IMR-90 (cell line): ENCODE results near the gene YPEL4. TPM values are rescaled to one million over a fixed set of nuclear protein-coding genes. Genes with fewer than 3 reads are reported as not detected.

ENCODE experiments used
- ATAC-seq: fragments of 200-7000 bp; cut with Tn5 transposase; 2 replicates; pipeline ENCODE4 v1.9.1; 2020; ENCODE audit warnings: low read depth, mild to moderate bottlenecking, moderate library complexity
- BruUV-seq: library from RNA; stranded (reverse); fragments of 400-500 nt; replicated peaks from 2 replicates; lab custom pipeline; 2021; lab: Mats Ljungman, UMichigan
- CTCF ChIA-PET: fragments of 300-600 bp; formaldehyde crosslinking; extraction: SDS; loops from one replicate; lab custom pipeline; 2021; ENCODE audit warnings: antibody characterized with exemption; lab: Yijun Ruan, JAX
- POLR2A ChIA-PET: fragments of 300-600 bp; sonication (Branson Sonifier 250); formaldehyde crosslinking; loops from one replicate; lab custom pipeline; 2022; ENCODE audit warnings: antibody characterized with exemption; ENCODE audit not compliant: unreplicated experiment; lab: Charles Lee
- DNase-seq: peaks from one replicate; pipeline ENCODE4 v3.0.0; 2013
- H2AFZ ChIP-seq: replicated peaks from 2 replicates; pipeline ENCODE3; 2013; ENCODE audit warnings: low read length, mild to moderate bottlenecking; ENCODE audit not compliant: poor library complexity
- H2AK5ac ChIP-seq: 2 replicates; pipeline ENCODE4 v1.6.1; 2013; ENCODE audit warnings: low read depth, low read length, inconsistent platforms
- H2AK9ac ChIP-seq: replicated peaks from 2 replicates; pipeline ENCODE3; 2013; ENCODE audit warnings: mild to moderate bottlenecking, low read depth, low read length, moderate library complexity; ENCODE audit not compliant: poor library complexity
- H2BK120ac ChIP-seq: 2 replicates; pipeline ENCODE4 v1.6.1; 2013; ENCODE audit warnings: low read depth, low read length, inconsistent platforms
- H2BK15ac ChIP-seq: 3 replicates; pipeline ENCODE4 v1.6.1; 2013; ENCODE audit warnings: low read depth, low read length, inconsistent platforms
- H2BK20ac ChIP-seq: 2 replicates; pipeline ENCODE4 v1.6.1; 2013; ENCODE audit warnings: low read depth, mild to moderate bottlenecking, inconsistent platforms, low read length, moderate library complexity
- H2BK5ac ChIP-seq: 2 replicates; pipeline ENCODE4 v1.6.1; 2013; ENCODE audit warnings: mild to moderate bottlenecking, low read depth, low read length, inconsistent platforms; ENCODE audit not compliant: poor library complexity, severe bottlenecking
- H3K14ac ChIP-seq: replicated peaks from 2 replicates; pipeline ENCODE4 v1.6.1; 2013; ENCODE audit warnings: low read depth, low read length, inconsistent platforms
- H3K18ac ChIP-seq: 2 replicates; pipeline ENCODE4 v1.6.1; 2013; ENCODE audit warnings: low read depth, low read length, control low read depth
- H3K23ac ChIP-seq: 2 replicates; pipeline ENCODE4 v1.6.1; 2013; ENCODE audit warnings: low read depth, low read length, inconsistent platforms
- H3K27ac ChIP-seq: 2 replicates; pipeline ENCODE4 v1.5.1; 2013; ENCODE audit warnings: mild to moderate bottlenecking, control low read depth, low read length; ENCODE audit not compliant: insufficient read depth
- H3K27me3 ChIP-seq: 2 replicates; pipeline ENCODE4 v1.6.1; 2013; ENCODE audit warnings: low read length; ENCODE audit not compliant: control insufficient read depth, insufficient read depth
- H3K36me3 ChIP-seq: 2 replicates; pipeline ENCODE4 v1.6.1; 2013; ENCODE audit warnings: low read length, mixed read lengths; ENCODE audit not compliant: control insufficient read depth, insufficient read depth
- H3K4ac ChIP-seq: 2 replicates; pipeline ENCODE4 v1.6.1; 2013; ENCODE audit warnings: low read depth, low read length, inconsistent platforms
- H3K4me1 ChIP-seq: 2 replicates; pipeline ENCODE4 v1.6.1; 2013; ENCODE audit warnings: low read length, mixed read lengths; ENCODE audit not compliant: control insufficient read depth, insufficient read depth
- H3K4me2 ChIP-seq: 2 replicates; pipeline ENCODE4 v1.6.1; 2013; ENCODE audit warnings: low read depth, mild to moderate bottlenecking, control low read depth, low read length, moderate library complexity
- H3K4me3 ChIP-seq: 2 replicates; pipeline ENCODE4 v1.5.1; 2013; ENCODE audit warnings: low read depth, mild to moderate bottlenecking, control low read depth, low read length, moderate library complexity; ENCODE audit not compliant: insufficient read depth
- H3K56ac ChIP-seq: 2 replicates; pipeline ENCODE4 v1.6.1; 2013; ENCODE audit warnings: low read length, inconsistent platforms; ENCODE audit not compliant: insufficient read depth; ENCODE audit errors: extremely low read depth
- H3K79me1 ChIP-seq, 2 experiments: 2 replicates each; pipeline ENCODE4 v1.6.1; 2013; ENCODE audit warnings: low read length in 2 of 2, inconsistent platforms in 1 of 2, low read depth in 1 of 2
- H3K9ac ChIP-seq: 2 replicates; pipeline ENCODE4 v1.6.1; 2013; ENCODE audit warnings: low read depth, low read length, control low read depth
- H3K9me1 ChIP-seq: 2 replicates; pipeline ENCODE4 v1.6.1; 2013; ENCODE audit warnings: low read length, inconsistent platforms; ENCODE audit not compliant: insufficient read depth
- H3K9me3 ChIP-seq: 2 replicates; pipeline ENCODE4 v1.6.1; 2013; ENCODE audit warnings: low read length; ENCODE audit not compliant: control insufficient read depth, insufficient read depth
- H4K20me1 ChIP-seq: 2 replicates; pipeline ENCODE4 v1.6.1; 2013; ENCODE audit warnings: low read length, inconsistent platforms; ENCODE audit not compliant: insufficient read depth
- H4K5ac ChIP-seq: 2 replicates; pipeline ENCODE4 v1.6.1; 2013; ENCODE audit warnings: mild to moderate bottlenecking, low read depth, low read length, control low read depth
- H4K8ac ChIP-seq, 2 experiments: 2 replicates each; pipeline ENCODE4 v1.6.1; 2013; ENCODE audit warnings: low read depth in 2 of 2, low read length in 2 of 2, control low read depth in 1 of 2, inconsistent platforms in 1 of 2
- H4K91ac ChIP-seq: 2 replicates; pipeline ENCODE4 v1.6.1; 2013; ENCODE audit warnings: low read depth, low read length, inconsistent platforms; ENCODE audit not compliant: insufficient read depth
- BHLHE40 ChIP-seq: fragments of 150-350 bp; IDR thresholded peaks from 2 replicates; pipeline ENCODE4 v1.6.1; 2016; ENCODE audit warnings: mild to moderate bottlenecking, low read depth, low read length
- CEBPB ChIP-seq: IDR thresholded peaks from 2 replicates; pipeline ENCODE4 v1.6.1; 2012; ENCODE audit warnings: low read depth, low read length, improper control_type of control experiment
- MXI1 ChIP-seq: IDR thresholded peaks from 2 replicates; pipeline ENCODE4 v1.6.1; 2012; ENCODE audit warnings: low read depth, mild to moderate bottlenecking, low read length, moderate library complexity, borderline replicate concordance
- POLR2A ChIP-seq: IDR thresholded peaks from 2 replicates; pipeline ENCODE4 v1.6.1; 2012; ENCODE audit warnings: mild to moderate bottlenecking, low read depth, low read length
- RFX5 ChIP-seq: IDR thresholded peaks from 2 replicates; pipeline ENCODE4 v1.8.0; 2012; ENCODE audit warnings: low read depth, mild to moderate bottlenecking, low read length, moderate library complexity
- WGBS, 2 experiments: methylation state at CpG; one replicate each; pipeline versions ENCODE4 v1.1.5 to v1.1.7; 2013; ENCODE audit warnings: missing lambda C conversion rate in 2 of 2; ENCODE audit not compliant: insufficient read length in 1 of 2; ENCODE audit errors: extremely low coverage in 2 of 2; 5-methylcytosine and 5-hydroxymethylcytosine counted together
- dilution Hi-C: fragments of 300-500 bp; cut with HindIII; formaldehyde crosslinking; loops from one replicate; pipeline ENCODE4 v1.14.3; 2018; ENCODE audit warnings: low sequenced_read_pairs; ENCODE audit not compliant: unreplicated experiment
- in situ Hi-C: fragments of 300-500 bp; cut with MboI; formaldehyde crosslinking; loops from 3 replicates; pipeline ENCODE4 v1.14.3; 2019; ENCODE audit warnings: low sequenced_read_pairs, inconsistent platforms, mixed read lengths
- intact Hi-C: fragments of 100-400 bp; cut with micrococcal nuclease; formaldehyde crosslinking; loops from 2 replicates; pipeline ENCODE4 v1.10.0; 2022
- polyA plus RNA-seq, 3 experiments: library from polyadenylated mRNA; depleted of rRNA; stranded (reverse); fragments of >200 nt; gene quantifications; 2 replicates each; pipeline ENCODE4 v1.2.3, GENCODE V29; 2012; ENCODE audit warnings: low replicate concordance in 1 of 3
- total RNA-seq: library from RNA; depleted of rRNA; stranded (reverse); fragments of >200 nt; gene quantifications from 2 replicates; pipeline ENCODE4 v1.2.3, GENCODE V29; 2012

YPEL4 gene
- total and polyA plus RNA-seq, 2 of the 4 experiments (the other 2 are of a cell fraction) = 0.18 to 0.79 TPM

DNA sequence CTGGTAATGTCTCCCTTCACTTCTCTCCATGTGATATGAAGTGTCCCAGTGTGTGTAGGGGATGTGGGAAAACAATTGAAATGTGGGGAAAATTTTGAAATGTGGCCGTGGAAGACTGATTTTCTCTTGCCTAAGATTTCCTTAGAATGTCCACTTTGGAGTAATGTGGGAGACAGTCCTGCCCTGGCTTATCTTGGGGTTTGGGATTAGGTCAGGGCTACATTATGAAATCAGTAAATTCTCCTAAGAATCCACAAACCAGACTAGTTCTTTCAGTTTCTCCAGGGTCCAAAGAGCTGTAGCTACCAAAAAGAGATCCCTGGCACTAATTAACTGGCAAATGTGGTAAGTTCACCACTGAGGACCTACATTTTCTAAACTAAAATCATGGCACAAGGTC lies 22.8 kb downstream of the YPEL4 start:
- H3K56ac ChIP-seq = no peak overlapping the region
- no peak overlapping the region for H2AK5ac ChIP-seq
- no peak overlapping the region for H3K4me3 ChIP-seq
- no peak for DNase-seq
- H3K79me1 ChIP-seq = no peaks in the 10 kb centered on the region
- peaks cover 11% of the 10 kb centered on the region for H3K27me3 ChIP-seq
- in situ Hi-C loops (no loop called here), intact Hi-C loops (no loop called here), dilution Hi-C loops (no loop called here)
- no peaks in the 10 kb centered on the region for H4K20me1 ChIP-seq
- no peak overlapping the region for H2BK15ac ChIP-seq
- no peaks in the 10 kb centered on the region for H3K9me3 ChIP-seq
- TF ChIP-seq MXI1 = no peak
- no peak for TF ChIP-seq CEBPB
- TF ChIP-seq RFX5 = no peak
- no peak for TF ChIP-seq POLR2A
- TF ChIP-seq BHLHE40 = no peak
- no peak overlapping the region for H3K18ac ChIP-seq
- no peak overlapping the region for H4K8ac ChIP-seq
- no peak overlapping the region for H3K4ac ChIP-seq
- no peak overlapping the region for H2BK120ac ChIP-seq
- no peak for ATAC-seq
- H2AK9ac ChIP-seq = no peak overlapping the region
- H3K4me2 ChIP-seq = no peak overlapping the region
- H3K36me3 ChIP-seq = no peaks in the 10 kb centered on the region
- ChIA-PET CTCF (no interaction called here), POLR2A (no interaction called here)
- H3K23ac ChIP-seq = no peak overlapping the region
- no peaks in the 10 kb centered on the region for H3K4me1 ChIP-seq
- BruUV-seq = no TSS peak
- H3K9ac ChIP-seq = no peak overlapping the region
- H2BK5ac ChIP-seq = no peak overlapping the region
- no CpG with 5 or more reads among the region's 1 CpG for WGBS, 2 experiments
- no peak overlapping the region for H3K27ac ChIP-seq
- H3K14ac ChIP-seq = no peak overlapping the region
- no peak overlapping the region for H4K91ac ChIP-seq
- H2AFZ ChIP-seq = no peak overlapping the region
- no peaks in the 10 kb centered on the region for H3K9me1 ChIP-seq
- H2BK20ac ChIP-seq = no peak overlapping the region
- H4K5ac ChIP-seq = no peak overlapping the region
